Measurements from ENCODE around the gene PRCD. TPM values are rescaled to one million over a fixed set of nuclear protein-coding genes. Genes with fewer than 3 reads are reported as not detected.

Gene PRCD
- total RNA-seq, 4 donors from 2014 or later: 0.57 to 11.2 (median 2.3) TPM

DNA sequence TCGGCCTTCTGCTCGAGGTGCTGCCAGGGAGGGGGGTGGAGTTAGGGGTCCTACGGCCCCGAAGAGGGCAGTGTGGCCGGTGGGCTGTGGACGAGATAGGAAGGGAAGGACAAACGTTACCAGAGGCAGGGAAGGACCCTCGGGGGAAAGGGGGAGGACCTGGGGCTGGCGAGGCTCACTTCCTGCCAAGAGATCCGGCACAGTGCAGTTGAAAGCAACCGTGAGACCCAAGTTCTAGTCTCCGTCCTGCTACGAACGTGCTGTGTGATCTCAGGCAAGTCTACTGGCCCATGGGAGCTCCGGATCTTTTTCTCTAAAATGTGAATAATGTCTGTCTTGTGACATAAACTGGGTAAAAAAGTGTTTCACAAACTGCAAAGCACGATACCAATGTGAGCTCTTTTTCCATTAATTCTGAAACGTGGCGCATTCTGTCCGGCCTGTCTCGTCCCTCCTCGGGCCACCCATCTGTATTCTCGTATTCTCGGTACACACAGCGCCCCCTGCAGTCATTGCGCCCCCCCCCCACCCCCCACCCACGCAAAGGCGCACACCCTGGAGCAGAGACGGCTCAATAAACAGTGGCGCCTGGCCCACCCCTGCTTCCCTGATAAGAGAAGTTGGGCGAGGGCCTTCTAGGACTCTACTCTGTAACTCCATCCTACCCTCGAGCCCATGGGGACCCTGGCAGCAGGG, 11.2 kb upstream of the PRCD start:
- Histone ChIP-seq H3K27me3 (peaks cover 20% of the 10 kb centered on the region), H3K9me3 (no peaks in the 10 kb centered on the region), H3K4me3 (peak overlapping the region in 1 of 2 donors; percentile 13), H3K4me1 (peaks cover 0 to 67% (median 51%) of the 10 kb centered on the region in 3 donors), H3K36me3 (no peaks in the 10 kb centered on the region), H3K27ac (peak overlapping the region; percentile 57 to 94 (median 86))
- ATAC-seq: peak; percentile 5
- TF ChIP-seq POLR2A (IDR thresholded peaks at IDR 0.05) (no peak), EP300 (IDR thresholded peaks at IDR 0.05) (no peak), POLR2AphosphoS5 (IDR thresholded peaks at IDR 0.05) (no peak)
- TF ChIP-seq, protein P1, sequence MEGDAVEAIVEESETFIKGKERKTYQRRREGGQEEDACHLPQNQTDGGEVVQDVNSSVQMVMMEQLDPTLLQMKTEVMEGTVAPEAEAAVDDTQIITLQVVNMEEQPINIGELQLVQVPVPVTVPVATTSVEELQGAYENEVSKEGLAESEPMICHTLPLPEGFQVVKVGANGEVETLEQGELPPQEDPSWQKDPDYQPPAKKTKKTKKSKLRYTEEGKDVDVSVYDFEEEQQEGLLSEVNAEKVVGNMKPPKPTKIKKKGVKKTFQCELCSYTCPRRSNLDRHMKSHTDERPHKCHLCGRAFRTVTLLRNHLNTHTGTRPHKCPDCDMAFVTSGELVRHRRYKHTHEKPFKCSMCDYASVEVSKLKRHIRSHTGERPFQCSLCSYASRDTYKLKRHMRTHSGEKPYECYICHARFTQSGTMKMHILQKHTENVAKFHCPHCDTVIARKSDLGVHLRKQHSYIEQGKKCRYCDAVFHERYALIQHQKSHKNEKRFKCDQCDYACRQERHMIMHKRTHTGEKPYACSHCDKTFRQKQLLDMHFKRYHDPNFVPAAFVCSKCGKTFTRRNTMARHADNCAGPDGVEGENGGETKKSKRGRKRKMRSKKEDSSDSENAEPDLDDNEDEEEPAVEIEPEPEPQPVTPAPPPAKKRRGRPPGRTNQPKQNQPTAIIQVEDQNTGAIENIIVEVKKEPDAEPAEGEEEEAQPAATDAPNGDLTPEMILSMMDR (IDR thresholded peaks at IDR 0.05): peak in 1 of 4 experiments; percentile 21
- WGBS, 2 donors (ENCODE audit: low coverage in 1 of 2): 67 to 80% methylated on average over 2 to 4 of the region's 31 CpGs

DNA sequence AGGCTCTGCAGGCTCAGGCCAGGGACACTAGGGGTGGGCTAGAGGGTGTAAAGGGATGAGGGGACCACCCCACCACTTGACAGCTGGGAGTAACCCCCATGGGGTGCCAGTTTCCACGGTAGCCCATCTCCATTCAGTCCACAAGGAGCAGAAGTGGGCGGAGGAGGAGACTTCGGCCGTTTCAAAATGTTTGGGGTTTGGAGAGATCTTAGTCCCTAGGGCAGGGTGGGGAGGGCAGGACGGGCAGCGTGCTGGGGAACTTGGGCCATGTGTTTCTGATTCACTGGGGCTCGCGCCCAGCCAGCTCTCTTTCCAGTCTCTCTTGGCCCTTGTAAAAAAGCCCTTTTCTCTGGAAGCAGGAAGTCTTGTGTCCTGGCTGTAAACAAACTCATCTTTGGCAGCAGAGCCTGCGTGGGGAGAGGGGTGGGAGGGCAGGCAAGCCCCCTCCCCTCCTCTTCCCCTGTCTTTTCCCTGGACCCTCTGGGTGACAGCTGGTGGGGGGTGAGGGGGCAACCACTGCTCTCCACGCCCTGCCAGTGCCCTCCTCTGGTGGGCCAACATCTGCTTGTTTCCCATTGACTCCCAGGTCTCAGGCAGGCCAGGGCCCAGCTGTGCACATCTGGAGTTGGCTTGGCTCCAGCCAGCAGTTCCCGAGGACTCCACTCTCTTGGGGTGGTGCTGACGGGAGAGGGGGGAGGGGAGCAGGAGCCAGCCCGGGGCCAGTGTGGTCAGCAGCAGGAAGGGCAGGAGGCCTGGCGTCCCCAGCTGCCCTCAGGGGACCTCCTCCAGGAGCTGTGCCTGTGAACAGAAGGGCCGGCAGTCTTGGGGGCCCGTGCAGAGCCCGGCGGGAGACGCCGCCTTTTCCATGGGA, 10.4 kb upstream of the PRCD start:
- Histone ChIP-seq H3K4me3 (peak overlapping the region in 1 of 2 donors; percentile 12), H3K27me3 (peaks cover 23% of the 10 kb centered on the region), H3K4me1 (peaks cover 0 to 65% (median 51%) of the 10 kb centered on the region in 3 donors), H3K9me3 (no peaks in the 10 kb centered on the region), H3K27ac (peak overlapping the region; percentile 1 to 94 (median 86)), H3K36me3 (no peaks in the 10 kb centered on the region)
- WGBS, 2 donors (ENCODE audit: low coverage in 1 of 2): 30% methylated on average over 8 of the region's 20 CpGs; no CpG with 5 or more reads in 1 of the 2 donors
- ATAC-seq: peak; percentile 81
- TF ChIP-seq POLR2A (IDR thresholded peaks at IDR 0.05) (no peak), POLR2AphosphoS5 (IDR thresholded peaks at IDR 0.05) (peak; percentile 62), EP300 (IDR thresholded peaks at IDR 0.05) (no peak)
- TF ChIP-seq, protein P1 (IDR thresholded peaks at IDR 0.05): no peak

DNA sequence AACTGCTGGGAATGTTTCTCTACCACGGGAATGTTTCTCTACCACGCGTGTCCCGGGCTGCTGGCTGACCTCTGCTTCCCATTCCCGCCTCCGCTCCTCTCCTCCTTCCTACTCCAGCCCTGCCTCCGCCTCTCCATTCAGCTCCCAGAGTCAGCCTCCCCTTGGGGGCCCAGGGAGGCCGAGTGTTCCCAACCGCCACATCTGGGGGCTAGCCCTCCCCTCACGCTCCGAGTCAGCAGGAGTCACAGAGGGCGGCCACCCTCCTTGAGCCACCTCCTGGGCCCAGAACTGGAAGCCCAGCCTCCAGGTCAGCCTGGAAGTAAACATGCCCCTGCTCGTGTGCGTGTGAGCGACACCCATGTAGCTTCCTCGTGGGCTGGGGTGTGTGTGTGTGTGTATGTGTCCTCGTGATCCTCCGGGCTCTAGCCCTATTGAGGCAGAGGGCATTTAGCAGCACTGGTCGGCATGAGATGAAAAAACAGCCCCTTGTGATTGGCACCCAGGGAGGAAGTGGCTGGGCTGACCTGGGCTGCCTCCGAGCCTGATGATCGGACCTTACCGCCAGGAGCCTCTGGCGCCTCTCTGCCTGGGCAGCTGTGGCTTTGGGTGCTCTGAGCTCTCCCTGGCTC, 9.6 kb upstream of the PRCD start:
- Histone ChIP-seq H3K36me3 (no peaks in the 10 kb centered on the region), H3K27ac (peak overlapping the region; percentile 1 to 94 (median 86)), H3K27me3 (peaks cover 31% of the 10 kb centered on the region), H3K4me1 (peaks cover 0 to 64% (median 47%) of the 10 kb centered on the region in 3 donors), H3K9me3 (no peaks in the 10 kb centered on the region), H3K4me3 (peak overlapping the region in 1 of 2 donors; percentile 12)
- 50% methylated on average over 6 of the region's 23 CpGs; no CpG with 5 or more reads in 1 of the 2 donors for WGBS, 2 donors (ENCODE audit: low coverage in 1 of 2)
- peak in 1 of 2 donors; percentile 11 for TF ChIP-seq POLR2A (IDR thresholded peaks at IDR 0.05)
- TF ChIP-seq POLR2AphosphoS5 (IDR thresholded peaks at IDR 0.05): no peak
- ATAC-seq: peak; percentile 60

DNA sequence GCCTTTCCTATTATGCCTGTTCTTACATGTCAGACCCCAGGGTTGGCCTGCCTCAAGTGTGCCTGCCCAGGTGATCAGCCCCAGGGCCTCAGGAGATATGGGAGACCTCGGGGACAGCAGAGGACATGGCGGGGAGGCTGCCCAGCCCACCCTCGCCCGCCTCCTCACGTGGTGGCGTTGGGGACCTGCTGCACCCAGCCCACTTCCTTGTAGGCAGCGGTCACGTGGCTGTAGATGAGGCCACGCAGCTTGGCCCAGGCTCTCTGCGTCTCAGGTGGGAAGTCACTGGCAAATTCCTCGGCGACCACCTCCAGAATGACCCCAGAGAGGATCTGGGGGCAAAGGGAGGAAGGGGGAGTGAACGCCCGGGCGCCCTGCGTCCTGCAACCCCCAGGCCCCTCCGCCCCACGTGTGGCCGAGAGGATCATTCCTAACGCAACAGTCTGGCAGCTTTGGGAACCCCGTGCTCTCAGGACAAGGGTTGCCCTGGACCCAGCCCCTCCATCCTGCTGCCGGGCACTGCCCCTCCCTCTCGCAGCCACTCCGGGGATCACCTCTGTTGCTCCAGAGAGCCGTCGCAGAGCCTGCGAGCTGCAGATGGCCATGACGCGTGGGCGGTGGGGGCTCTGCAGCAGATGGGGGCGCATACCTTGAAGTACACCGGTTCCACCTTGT, 8.9 kb upstream of the PRCD start:
- Histone ChIP-seq H3K4me1 (peaks cover 0 to 70% (median 50%) of the 10 kb centered on the region in 3 donors), H3K27ac (peak overlapping the region; percentile 1 to 94 (median 86)), H3K4me3 (no peak overlapping the region), H3K27me3 (peaks cover 38% of the 10 kb centered on the region), H3K9me3 (no peaks in the 10 kb centered on the region), H3K36me3 (no peaks in the 10 kb centered on the region)
- TF ChIP-seq, protein P1 (IDR thresholded peaks at IDR 0.05): no peak
- no peak for TF ChIP-seq EP300 (IDR thresholded peaks at IDR 0.05)
- no peak for TF ChIP-seq POLR2AphosphoS5 (IDR thresholded peaks at IDR 0.05)
- TF ChIP-seq POLR2A (IDR thresholded peaks at IDR 0.05): no peak
- WGBS, 2 donors (ENCODE audit: low coverage in 1 of 2): no CpG with 5 or more reads among the region's 32 CpGs
- ATAC-seq: no peak
